H1 (cell line): ENCODE results near the gene SLC35G6. TPM values are rescaled to one million over a fixed set of nuclear protein-coding genes. Genes with fewer than 3 reads are reported as not detected.

ENCODE experiments used
- BCL11A ChIP-seq, 2 experiments: IDR thresholded peaks; one replicate each; pipeline ENCODE4 v1.6.1; 2011; ENCODE audit warnings: low read depth in 2 of 2, low read length in 2 of 2, mild to moderate bottlenecking in 2 of 2
- JUN ChIP-seq: IDR thresholded peaks from 2 replicates; pipeline ENCODE4 v1.6.1; 2011; ENCODE audit warnings: low read depth, mild to moderate bottlenecking, improper control_type of control experiment, low read length
- KDM5A ChIP-seq: fragments of 200-600 bp; IDR thresholded peaks from 2 replicates; pipeline ENCODE4 v1.7.1; 2012; ENCODE audit warnings: mild to moderate bottlenecking, low read length, inconsistent platforms, mixed read lengths
- RAD21 ChIP-seq, 2 experiments: IDR thresholded peaks in 1 of 2; conservative IDR thresholded peaks in 1 of 2; 2 replicates each; pipeline ENCODE4 v1.6.1; 2011; ENCODE audit warnings: low read depth in 2 of 2, low read length in 2 of 2, improper control_type of control experiment in 1 of 2, inconsistent platforms in 1 of 2, mild to moderate bottlenecking in 1 of 2, moderate library complexity in 1 of 2
- RFX5 ChIP-seq: IDR thresholded peaks from 2 replicates; pipeline ENCODE4 v1.6.1; 2011; ENCODE audit warnings: low read depth, low read length, improper control_type of control experiment, borderline replicate concordance
- RXRA ChIP-seq: IDR thresholded peaks from 2 replicates; pipeline ENCODE4 v1.6.1; 2011; ENCODE audit warnings: low read depth, mild to moderate bottlenecking, low read length, moderate library complexity; ENCODE audit not compliant: insufficient read depth
- SP1 ChIP-seq: IDR thresholded peaks from 2 replicates; pipeline ENCODE4 v1.6.1; 2011; ENCODE audit warnings: low read depth, low read length
- SP4 ChIP-seq: IDR thresholded peaks from 2 replicates; pipeline ENCODE4 v1.6.1; 2012; ENCODE audit warnings: low read length, inconsistent platforms
- TAF7 ChIP-seq: optimal IDR thresholded peaks from 2 replicates; pipeline ENCODE3; 2011; ENCODE audit warnings: low read depth, mild to moderate bottlenecking, inconsistent platforms, low read length, moderate library complexity, borderline replicate concordance
- TCF12 ChIP-seq: IDR thresholded peaks from 2 replicates; pipeline ENCODE4 v1.6.1; 2011; ENCODE audit warnings: low read depth, mild to moderate bottlenecking, low read length
- ZNF274 ChIP-seq: IDR thresholded peaks from 2 replicates; pipeline ENCODE4 v1.7.0; 2012; ENCODE audit warnings: low read length, borderline replicate concordance; ENCODE audit errors: extremely low read depth
- polyA plus RNA-seq, 7 experiments: library from polyadenylated mRNA; depleted of rRNA in 3 of 7; stranded (reverse) in 5 of 7; unstranded in 2 of 7; fragments of >200 nt in 5 of 7; fragments of 200-250 nt in 2 of 7; gene quantifications; 1 replicate in 5 of 7; 2 replicates in 1 of 7; 4 replicates in 1 of 7; pipeline versions ENCODE4 v1.2.1 to v1.2.3, GENCODE V29; 2011 to 2013; ENCODE audit warnings: missing spikeins in 2 of 7, mixed read lengths in 2 of 7
- total RNA-seq: library from RNA; stranded (reverse); fragmentation: NEBNext Ultra II Directional; extraction: Animal tissue kit (Norgen Biotek cat#: 25700); gene quantifications from 2 replicates; pipeline ENCODE4 v1.2.1, GENCODE V29; 2021

Gene SLC35G6
- total and polyA plus RNA-seq, 2 of the 8 experiments (the other 6 are each of a cell fraction or from before 2014, with no cell fraction given): 0.05 TPM; not detected in 1

GRCh38 chr17:7445619-7445968 lies 35.7 kb upstream of the SLC35G6 start (continued):
- TF ChIP-seq RFX5: no peak
- no peak for TF ChIP-seq TCF12
- TF ChIP-seq KDM5A: no peak
- TF ChIP-seq TAF7: no peak
- TF ChIP-seq RXRA: no peak
- no peak for TF ChIP-seq SP4
- TF ChIP-seq ZNF274: no peak
- TF ChIP-seq BCL11A (IDR thresholded peaks at IDR 0.05; ENCODE audit: low read depth in 2 of 2, low read length in 2 of 2): no peak
- no peak for TF ChIP-seq RAD21 (IDR thresholded peaks at IDR 0.05 in 1 of 2, conservative IDR thresholded peaks at IDR 0.05 in 1 of 2; ENCODE audit: low read depth in 2 of 2, low read length in 2 of 2)
- TF ChIP-seq SP1: no peak
- no peak for TF ChIP-seq JUN
